IPS DF 4.7 (cell line): ENCODE results near the gene TAF5.
"Not testable (repeated sequence)": the region's sequence is repeated elsewhere in the genome, so short reads cannot be mapped to it uniquely, and the experiment has no call there.

Experiments
- DNase-seq: peaks from one replicate; pipeline ENCODE4 v3.0.0-alpha.2; 2013; ENCODE audit warnings: low spot score; ENCODE audit errors: extremely low read depth

The TAF5 gene

GRCh38 chr10:103367782-103368518 is at the start of gene TAF5:
TSS of gene TAF5 (plus strand) at chr10:103367976. CDS start at chr10:103367990, 14 bp downstream.
- no peak for DNase-seq

GRCh38 chr10:103327906-103328305 is 39.9 kb upstream of the TAF5 start:
- DNase-seq, result no peak

- DNase-seq, result no peak
Observed at GRCh38 chr10:103333934-103334520, 33.7 kb upstream of the TAF5 start.

- no peak for DNase-seq
Observed at GRCh38 chr10:103334567-103334966, 33.2 kb upstream of the TAF5 start.

- no peak for DNase-seq
Observed at GRCh38 chr10:103336370-103336769, 31.4 kb upstream of the TAF5 start.

- DNase-seq, result no peak
Observed at GRCh38 chr10:103350175-103350516, 17.6 kb upstream of the TAF5 start.

GRCh38 chr10:103350517-103351260 is 17.1 kb upstream of the TAF5 start, which contains the start of gene PCGF6:
TSS of gene PCGF6 (minus strand) at chr10:103351140. CDS start at chr10:103351066, 74 bp downstream.
- DNase-seq, result no peak

GRCh38 chr10:103353281-103353680 is 14.5 kb upstream of the TAF5 start:
- DNase-seq, result no peak

GRCh38 chr10:103354567-103354966 is 13.2 kb upstream of the TAF5 start:
- not testable (repeated sequence) for DNase-seq

- DNase-seq, result no peak
Observed at GRCh38 chr10:103355906-103356599, 11.7 kb upstream of the TAF5 start.

- not testable (repeated sequence) for DNase-seq
Observed at GRCh38 chr10:103359493-103359892, 8.3 kb upstream of the TAF5 start.

GRCh38 chr10:103360791-103361190 is 7.0 kb upstream of the TAF5 start:
- DNase-seq, result not testable (repeated sequence)

- no peak for DNase-seq
Observed at GRCh38 chr10:103367379-103367781, 396 bp upstream of the TAF5 start.

- DNase-seq, result no peak
Observed at GRCh38 chr10:103373544-103373943, 5.8 kb downstream of the TAF5 start.

- DNase-seq, result no peak
Observed at GRCh38 chr10:103374263-103374662, 6.5 kb downstream of the TAF5 start.

- DNase-seq, result no peak
Observed at GRCh38 chr10:103382769-103383168, 15.0 kb downstream of the TAF5 start.

- DNase-seq, result no peak
Observed at GRCh38 chr10:103394180-103394579, 26.4 kb downstream of the TAF5 start.

GRCh38 chr10:103395754-103396066 is 27.9 kb downstream of the TAF5 start:
- no peak for DNase-seq

- DNase-seq, result peak; percentile 97
Observed at GRCh38 chr10:103396067-103396788, 28.5 kb downstream of the TAF5 start, which contains the start of the genes ATP5MK and PDCD11. TSS of gene ATP5MK (minus strand) at chr10:103396475. CDS start at chr10:103392457, 4,018 bp downstream. TSS of gene PDCD11 (plus strand) at chr10:103396626. CDS start at chr10:103398427, 1,801 bp downstream.

- DNase-seq, result no peak
Observed at GRCh38 chr10:103396789-103397087, 29.0 kb downstream of the TAF5 start.

- no peak for DNase-seq
Observed at GRCh38 chr10:103397191-103397825, 29.5 kb downstream of the TAF5 start.
